Fibroblast of skin of abdomen (primary cell): ENCODE measurements around the gene GAS7.
A peak's percentile ranks its signal among the peaks of the same experiment; 100 is the strongest.

Experiments
- DNase-seq: peaks from one replicate; pipeline ENCODE4 v3.0.0-alpha.2; 2013

The GAS7 gene

GRCh38 chr17:10170233-10170632 lies 28.2 kb downstream of the GAS7 start:
- no peak for DNase-seq

GRCh38 chr17:10169290-10169689 lies 29.1 kb downstream of the GAS7 start:
- no peak for DNase-seq

- no peak for DNase-seq
Measured at GRCh38 chr17:10166176-10166935, 32.0 kb downstream of the GAS7 start.

DNA sequence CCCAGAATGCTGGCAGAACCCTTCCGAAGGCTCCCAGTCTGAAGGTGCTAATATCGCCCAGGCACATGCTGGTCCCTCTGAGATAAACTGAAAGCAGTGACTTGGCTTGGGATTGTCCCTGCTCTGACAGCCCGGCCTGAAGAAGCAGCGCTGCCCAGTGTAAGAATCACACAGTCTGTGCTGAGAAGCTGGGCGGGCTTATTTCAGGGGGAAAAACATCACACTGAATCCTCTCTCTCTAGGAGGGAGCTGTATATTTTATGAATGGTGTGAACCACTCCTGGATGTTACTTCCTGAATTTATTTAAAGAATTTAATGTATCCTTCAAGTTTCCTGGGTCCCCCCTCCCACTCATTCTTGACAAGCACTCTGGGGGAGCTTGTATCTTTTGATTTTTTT lies 36.3 kb downstream of the GAS7 start:
- DNase-seq = no peak

GRCh38 chr17:10161386-10161785 lies 37.0 kb downstream of the GAS7 start:
- DNase-seq = no peak

DNA sequence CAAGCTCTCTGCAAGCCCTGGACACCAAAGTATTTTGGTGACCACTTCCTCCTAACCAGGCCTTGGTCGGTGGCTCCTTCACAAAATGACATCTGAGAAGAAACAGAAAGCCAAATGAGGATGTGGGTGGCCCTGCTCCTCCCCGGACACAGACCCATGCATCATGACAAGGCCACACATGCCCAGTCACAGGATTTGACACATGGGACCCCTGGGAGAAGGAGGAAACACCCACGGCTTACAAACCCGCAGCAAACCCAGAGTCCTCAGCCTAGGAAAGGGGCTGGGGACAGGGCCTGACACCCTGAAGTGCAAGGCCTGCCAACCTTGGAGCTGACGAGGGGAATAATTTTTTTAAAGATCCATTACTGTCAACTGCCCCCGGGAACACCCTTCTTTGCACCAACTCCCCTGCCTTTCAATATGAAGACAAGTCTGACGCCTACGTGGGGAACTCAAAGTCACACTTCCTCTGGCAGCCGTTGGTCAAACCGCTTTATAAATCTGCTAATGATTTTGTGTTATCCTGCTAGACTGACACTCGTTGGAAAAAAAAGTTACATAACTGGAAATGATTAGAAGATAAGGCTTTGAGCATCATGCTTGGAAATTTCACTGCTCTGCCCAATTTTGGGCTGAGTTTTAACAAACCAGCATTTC lies 41.3 kb downstream of the GAS7 start:
- DNase-seq = peak; percentile 26

GRCh38 chr17:10156599-10156947 lies 41.8 kb downstream of the GAS7 start:
- DNase-seq = no peak

GRCh38 chr17:10156077-10156435 lies 42.4 kb downstream of the GAS7 start:
- no peak for DNase-seq

DNA sequence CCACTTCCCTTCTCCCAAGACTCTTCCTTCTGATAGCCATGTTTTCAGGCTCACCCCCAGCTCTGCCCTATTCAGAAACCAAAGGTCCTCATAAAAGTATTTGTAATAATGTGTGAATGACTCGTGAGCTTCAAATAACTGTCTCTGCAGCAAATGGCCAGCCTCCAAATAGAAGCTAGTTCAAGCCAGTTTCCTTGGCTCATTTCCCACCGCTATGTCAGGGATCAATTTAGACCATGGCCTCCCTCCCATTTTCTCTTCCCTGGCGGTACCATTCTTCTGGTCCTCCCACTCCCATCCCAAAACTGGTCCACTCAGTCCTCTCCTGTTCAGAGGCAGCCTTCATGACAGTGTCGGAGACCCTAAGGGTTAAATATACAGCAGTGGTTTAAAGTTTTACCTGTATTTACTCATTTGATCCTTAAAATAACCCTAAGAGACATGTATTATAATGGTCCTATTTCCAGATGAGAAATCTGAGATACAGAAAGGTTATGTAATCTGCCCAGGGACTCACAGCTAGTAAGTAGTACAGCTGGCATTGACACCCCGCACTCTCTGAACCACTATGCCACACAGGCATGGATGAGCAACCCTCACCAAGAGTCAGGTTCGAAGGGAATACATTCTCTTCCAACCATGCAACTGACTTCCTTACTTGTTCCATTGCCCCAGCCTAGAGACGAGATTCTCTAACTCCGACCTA lies 42.9 kb downstream of the GAS7 start:
- DNase-seq = peak; percentile 86

GRCh38 chr17:10151667-10152496 lies 46.5 kb downstream of the GAS7 start:
- DNase-seq = no peak

DNA sequence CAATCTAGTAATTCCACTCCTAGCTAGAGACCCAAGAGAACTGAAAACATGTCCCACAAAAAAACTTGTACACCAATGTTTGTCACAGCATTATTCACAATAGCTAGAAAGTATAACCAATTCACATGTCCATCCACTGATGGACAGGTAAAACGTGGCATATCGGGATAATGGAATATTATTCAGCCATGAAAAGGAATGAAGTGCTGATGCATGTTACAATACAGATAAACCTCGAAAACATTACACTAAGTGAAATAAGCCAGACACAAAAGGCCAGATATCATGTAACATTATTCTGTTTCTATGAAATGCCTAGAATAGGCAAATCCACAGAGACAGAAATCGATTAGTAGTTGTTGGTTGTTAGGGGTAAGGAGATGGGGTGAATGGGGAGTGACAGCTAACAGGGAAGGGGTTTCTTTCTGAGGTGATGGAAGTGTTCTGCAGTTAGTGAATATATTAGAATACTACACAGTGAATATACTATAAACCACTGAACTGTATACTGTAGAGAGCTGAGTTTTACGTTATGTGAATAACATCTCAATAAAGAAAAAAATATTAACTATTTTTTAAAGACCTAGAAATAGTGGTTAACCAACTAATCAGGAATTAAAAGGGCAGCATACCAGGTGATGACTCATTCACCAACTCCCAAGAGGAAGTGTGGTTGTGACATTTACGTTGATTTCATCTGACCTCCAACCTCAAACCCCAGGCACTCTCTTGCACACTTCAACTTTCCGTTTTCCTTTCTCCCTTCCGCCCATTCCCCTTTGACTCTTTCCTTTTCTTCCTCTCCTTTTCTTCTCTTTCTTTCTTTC lies 48.6 kb downstream of the GAS7 start:
- peak; percentile 85 for DNase-seq

DNA sequence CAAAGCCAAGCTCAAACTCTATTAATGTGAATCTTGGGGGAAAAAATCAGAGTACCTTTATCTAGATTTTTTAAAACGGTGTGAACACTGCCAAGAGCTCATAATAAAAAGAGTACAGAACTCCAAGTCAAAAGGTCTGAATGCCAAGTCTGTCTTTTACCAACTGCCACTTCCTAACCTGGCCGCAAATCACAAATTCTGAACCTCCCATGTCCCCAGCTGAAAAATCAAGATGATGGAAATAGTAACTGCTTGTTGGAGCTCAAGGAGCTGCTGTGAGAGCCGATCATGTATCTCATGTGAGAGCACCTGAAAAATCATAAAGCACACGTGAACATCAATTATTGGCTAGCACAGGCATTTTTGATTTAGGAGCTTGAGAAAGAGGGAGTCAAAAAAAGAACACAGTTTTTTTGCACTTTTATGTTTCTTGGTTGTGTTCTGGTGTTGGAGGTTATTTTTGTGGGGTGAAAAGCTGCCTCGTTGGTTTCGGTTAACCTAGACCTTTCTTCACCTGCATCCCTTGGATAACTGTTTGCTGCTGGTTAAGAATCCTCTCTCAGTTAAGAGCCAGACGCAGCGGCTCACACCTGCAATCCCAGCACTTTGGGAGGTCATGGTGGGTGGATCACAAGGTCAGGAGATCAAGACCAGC lies 50.5 kb downstream of the GAS7 start:
- no peak for DNase-seq

DNA sequence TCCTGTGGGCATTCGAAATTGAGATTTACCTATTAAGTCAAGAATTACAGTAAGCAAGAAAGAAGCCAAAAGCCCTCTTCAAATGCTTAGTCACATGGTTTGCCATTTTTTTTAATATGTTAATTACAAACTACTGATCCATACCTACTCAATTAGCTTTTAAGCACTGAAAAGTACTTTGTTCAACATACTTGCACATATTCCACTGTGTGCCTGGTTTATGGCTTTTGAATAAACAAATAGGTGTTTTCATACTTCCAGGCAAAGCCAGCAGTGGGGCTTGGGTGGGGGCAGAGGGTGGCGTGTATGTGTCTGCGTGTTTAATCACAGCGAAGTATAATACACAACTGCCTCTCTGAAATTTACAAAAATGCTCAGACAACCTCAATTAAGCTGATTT lies 51.4 kb downstream of the GAS7 start:
- DNase-seq = no peak

GRCh38 chr17:10144982-10145381 lies 53.4 kb downstream of the GAS7 start:
- no peak for DNase-seq

DNA sequence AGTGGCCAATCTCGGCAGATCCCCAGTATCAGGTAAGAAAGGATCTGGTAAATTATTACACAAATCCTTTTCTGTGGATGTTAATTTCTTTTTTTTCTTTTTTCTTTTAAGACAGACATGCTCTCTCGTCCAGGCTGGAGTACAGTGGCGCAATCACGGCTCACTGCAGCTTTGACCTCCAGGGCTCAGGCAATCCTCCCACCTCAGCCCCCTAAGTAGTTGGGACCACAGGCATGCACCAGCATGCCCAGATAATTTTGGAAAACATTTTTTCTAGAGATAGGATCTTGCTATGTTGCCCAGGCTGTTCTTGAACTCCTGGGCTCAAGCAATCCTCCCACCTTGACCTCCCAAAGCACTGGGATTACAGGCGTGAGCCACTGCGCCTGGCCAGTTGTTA lies 54.0 kb downstream of the GAS7 start:
- DNase-seq = no peak

DNA sequence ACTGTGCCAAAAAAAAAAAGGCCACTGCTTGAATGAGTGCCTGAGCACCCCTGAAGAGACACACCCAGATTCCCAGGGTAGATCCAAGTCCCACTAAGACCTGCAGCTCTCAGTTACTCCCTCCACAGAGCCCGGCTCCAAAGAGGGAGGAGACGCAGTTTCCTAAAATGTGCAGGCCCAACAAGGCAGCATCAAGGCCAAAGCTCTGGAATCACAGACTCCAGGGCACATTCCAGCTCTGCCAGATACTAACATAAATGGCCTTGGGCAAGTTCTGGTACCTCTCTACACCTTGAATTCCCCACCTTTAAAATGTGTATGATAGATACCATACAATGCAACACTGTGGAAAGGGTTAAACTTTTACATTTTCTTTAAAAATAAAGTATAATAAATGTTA lies 57.0 kb downstream of the GAS7 start:
- no peak for DNase-seq

GRCh38 chr17:10139577-10139976 lies 58.8 kb downstream of the GAS7 start:
- DNase-seq = no peak

- DNase-seq = no peak
Measured at GRCh38 chr17:10136258-10136981, 62.0 kb downstream of the GAS7 start.

- peak; percentile 84 for DNase-seq
Measured at GRCh38 chr17:10135539-10136257, 62.7 kb downstream of the GAS7 start.

DNA sequence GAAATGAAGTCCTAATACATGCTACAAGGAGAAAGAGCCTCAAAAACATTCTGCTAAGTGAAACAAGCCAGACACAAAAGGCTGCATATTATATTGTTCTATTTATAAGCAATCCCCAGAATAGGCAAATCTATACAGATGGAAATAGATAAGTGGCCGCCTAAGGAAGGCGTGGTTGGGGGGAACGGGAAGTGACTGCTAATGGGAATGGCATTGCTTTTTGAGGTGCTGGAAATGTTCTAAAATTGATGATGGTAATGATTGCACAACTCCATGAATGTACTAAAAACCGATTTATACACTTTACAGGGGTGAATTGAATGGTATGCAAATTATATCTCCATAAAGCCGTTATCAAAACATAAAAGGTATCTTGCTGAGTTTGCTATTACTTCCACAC lies 67.7 kb downstream of the GAS7 start:
- DNase-seq = peak; percentile 52
